Measurements from ENCODE around the gene FRAT1. TPM values are rescaled to one million over a fixed set of nuclear protein-coding genes. Genes with fewer than 3 reads are reported as not detected.

The FRAT1 gene
- total RNA-seq, 4 donors from 2014 or later: 1.8 to 6.9 (median 3.2) TPM

DNA sequence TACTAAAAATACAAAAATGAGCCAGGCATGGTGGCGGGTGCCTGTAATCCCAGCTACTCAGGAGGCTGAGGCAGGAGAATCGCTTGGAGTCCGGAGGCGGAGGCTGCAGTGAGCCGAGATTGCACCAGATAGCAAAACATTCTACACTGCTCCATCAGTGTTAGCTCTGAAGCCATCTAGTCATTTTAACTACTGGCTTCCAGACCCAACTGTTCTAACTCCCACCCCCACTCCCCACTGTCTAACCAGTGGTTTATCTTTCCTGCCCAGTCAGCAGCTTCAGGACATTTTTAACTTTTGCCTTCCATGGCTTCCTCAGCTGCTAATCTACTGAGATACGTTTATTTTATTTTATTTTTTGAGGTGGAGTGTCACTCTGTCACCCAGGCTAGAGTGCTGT is 6.2 kb upstream of the FRAT1 start:
- TF ChIP-seq, protein P1, sequence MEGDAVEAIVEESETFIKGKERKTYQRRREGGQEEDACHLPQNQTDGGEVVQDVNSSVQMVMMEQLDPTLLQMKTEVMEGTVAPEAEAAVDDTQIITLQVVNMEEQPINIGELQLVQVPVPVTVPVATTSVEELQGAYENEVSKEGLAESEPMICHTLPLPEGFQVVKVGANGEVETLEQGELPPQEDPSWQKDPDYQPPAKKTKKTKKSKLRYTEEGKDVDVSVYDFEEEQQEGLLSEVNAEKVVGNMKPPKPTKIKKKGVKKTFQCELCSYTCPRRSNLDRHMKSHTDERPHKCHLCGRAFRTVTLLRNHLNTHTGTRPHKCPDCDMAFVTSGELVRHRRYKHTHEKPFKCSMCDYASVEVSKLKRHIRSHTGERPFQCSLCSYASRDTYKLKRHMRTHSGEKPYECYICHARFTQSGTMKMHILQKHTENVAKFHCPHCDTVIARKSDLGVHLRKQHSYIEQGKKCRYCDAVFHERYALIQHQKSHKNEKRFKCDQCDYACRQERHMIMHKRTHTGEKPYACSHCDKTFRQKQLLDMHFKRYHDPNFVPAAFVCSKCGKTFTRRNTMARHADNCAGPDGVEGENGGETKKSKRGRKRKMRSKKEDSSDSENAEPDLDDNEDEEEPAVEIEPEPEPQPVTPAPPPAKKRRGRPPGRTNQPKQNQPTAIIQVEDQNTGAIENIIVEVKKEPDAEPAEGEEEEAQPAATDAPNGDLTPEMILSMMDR (IDR thresholded peaks at IDR 0.05): no peak
- no peak for TF ChIP-seq POLR2A (IDR thresholded peaks at IDR 0.05)
- intact Hi-C loops (cut with DNase I; ENCODE audit: low total_unique reads): no loop called here
- no peaks in the 10 kb centered on the region for H3K27me3 ChIP-seq
- H3K9me3 ChIP-seq: no peaks in the 10 kb centered on the region
- no peak for DNase-seq
- no peak overlapping the region for H3K4me3 ChIP-seq
- H3K36me3 ChIP-seq: no peaks in the 10 kb centered on the region
- no peaks in the 10 kb centered on the region for H3K4me1 ChIP-seq
- no peak overlapping the region for H3K27ac ChIP-seq

DNA sequence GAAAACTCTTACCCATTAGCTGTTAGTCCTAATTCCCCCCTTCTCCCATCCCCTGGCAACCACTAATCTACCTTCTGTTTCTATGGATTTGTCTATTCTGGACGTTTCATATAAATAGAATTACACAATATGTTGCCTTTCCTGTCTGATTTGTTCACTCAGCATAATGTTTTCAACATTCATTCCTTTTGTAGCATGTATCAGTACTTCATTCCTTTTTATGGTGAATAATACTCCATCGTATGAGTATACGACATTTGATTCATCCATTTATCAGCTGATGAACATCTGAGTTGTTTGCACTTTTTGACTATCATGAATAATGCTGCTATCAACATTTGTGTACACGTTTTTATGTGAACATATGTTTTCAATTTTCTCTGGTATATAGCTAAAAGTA is 4.4 kb upstream of the FRAT1 start:
- no peaks in the 10 kb centered on the region for H3K4me1 ChIP-seq
- no peak for TF ChIP-seq POLR2A (IDR thresholded peaks at IDR 0.05)
- TF ChIP-seq, protein P1 (IDR thresholded peaks at IDR 0.05): no peak
- no peaks in the 10 kb centered on the region for H3K27me3 ChIP-seq
- no peak overlapping the region for H3K4me3 ChIP-seq
- H3K36me3 ChIP-seq: no peaks in the 10 kb centered on the region
- H3K9me3 ChIP-seq: no peaks in the 10 kb centered on the region
- no peak for DNase-seq
- intact Hi-C loops (cut with DNase I; ENCODE audit: low total_unique reads): no loop called here
- H3K27ac ChIP-seq: no peak overlapping the region

DNA sequence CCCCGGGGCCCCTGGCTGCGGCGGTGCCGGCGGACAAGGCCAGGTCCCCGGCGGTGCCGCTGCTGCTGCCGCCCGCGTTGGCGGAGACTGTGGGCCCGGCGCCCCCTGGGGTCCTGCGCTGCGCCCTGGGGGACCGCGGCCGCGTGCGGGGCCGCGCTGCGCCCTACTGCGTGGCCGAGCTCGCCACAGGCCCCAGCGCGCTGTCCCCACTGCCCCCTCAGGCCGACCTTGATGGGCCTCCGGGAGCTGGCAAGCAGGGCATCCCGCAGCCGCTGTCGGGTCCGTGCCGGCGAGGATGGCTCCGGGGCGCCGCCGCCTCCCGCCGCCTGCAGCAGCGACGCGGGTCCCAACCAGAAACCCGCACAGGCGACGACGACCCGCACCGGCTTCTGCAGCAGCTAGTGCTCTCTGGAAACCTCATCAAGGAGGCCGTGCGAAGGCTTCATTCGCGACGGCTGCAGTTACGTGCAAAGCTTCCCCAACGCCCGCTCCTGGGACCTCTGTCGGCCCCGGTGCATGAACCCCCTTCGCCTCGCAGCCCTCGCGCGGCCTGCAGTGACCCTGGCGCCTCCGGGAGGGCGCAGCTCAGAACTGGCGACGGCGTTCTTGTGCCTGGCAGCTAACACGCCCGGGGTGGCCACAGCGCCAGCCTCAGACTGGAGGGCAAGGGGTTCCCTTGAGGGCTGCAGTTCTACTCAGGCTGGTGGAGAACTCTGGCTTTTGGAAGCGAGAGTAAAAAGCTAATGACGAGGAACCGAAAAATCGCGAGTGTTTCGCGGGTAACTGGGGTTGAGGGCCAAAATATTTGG is 804 bp downstream of the FRAT1 start:
- TF ChIP-seq POLR2A (IDR thresholded peaks at IDR 0.05): no peak
- TF ChIP-seq, protein P1 (IDR thresholded peaks at IDR 0.05): no peak

DNA sequence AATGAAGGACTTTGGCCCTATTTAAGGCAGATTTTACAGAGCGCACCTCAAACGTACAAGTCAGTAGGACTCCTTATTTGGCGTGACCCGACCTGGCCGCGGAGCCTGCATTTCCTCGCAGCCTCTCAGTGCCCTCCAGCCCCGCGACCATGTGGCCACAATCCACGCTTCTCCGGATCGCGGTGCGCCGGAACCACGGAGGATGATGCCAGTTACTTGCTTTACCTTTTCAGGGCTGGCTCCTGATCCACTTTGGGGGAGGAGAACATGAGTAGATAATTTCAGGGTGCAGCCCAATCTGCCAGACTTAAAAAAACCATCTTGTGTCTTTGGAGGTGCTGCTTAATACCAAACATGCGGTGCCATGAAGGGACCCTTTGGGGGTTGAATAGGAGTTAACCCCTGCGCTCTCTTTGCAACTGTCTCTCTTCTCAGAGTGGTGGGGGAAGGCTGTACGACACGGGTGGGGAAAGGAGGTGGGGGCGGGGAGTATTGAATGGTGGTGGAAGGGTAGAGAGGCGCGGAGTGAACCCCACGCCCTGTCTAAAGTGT is 1.5 kb downstream of the FRAT1 start:
- Histone ChIP-seq H3K4me1 (peaks cover 0 to 11% of the 10 kb centered on the region in 2 donors), H3K9me3 (no peaks in the 10 kb centered on the region), H3K36me3 (no peaks in the 10 kb centered on the region), H3K27ac (peak overlapping the region; percentile 97 to 99), H3K27me3 (no peaks in the 10 kb centered on the region), H3K4me3 (peak overlapping the region; percentile 75 to 99)
- no peak for DNase-seq
- intact Hi-C loops (cut with DNase I; ENCODE audit: low total_unique reads): no loop called here
- no peak for TF ChIP-seq POLR2A (IDR thresholded peaks at IDR 0.05)
- TF ChIP-seq, protein P1 (IDR thresholded peaks at IDR 0.05): no peak

More for the DNA sequence above, 804 bp downstream of the FRAT1 start:
- H3K4me3 ChIP-seq: peak overlapping the region; percentile 75 to 99
- H3K27me3 ChIP-seq: no peaks in the 10 kb centered on the region
- peak in 1 of 2 donors; percentile 26 for DNase-seq
- intact Hi-C loops (cut with DNase I; ENCODE audit: low total_unique reads): no loop called here
- peaks cover 0 to 11% of the 10 kb centered on the region in 2 donors for H3K4me1 ChIP-seq
- H3K27ac ChIP-seq: peak overlapping the region; percentile 97 to 99
- H3K36me3 ChIP-seq: no peaks in the 10 kb centered on the region
- no peaks in the 10 kb centered on the region for H3K9me3 ChIP-seq

All from uterus (tissue), 4 donors.